HG03439 (cell line): ENCODE data around the gene SCG3.

Experiments
- ATAC-seq: cut with Tn5 transposase; IDR thresholded peaks from one replicate; pipeline ENCODE4 v1.9.1; 2021; ENCODE audit warnings: mild to moderate bottlenecking, moderate library complexity; ENCODE audit not compliant: unreplicated experiment

Gene SCG3

GRCh38 chr15:51755790-51756189, 74.5 kb downstream of the SCG3 start:
- no peak for ATAC-seq

- ATAC-seq = no peak
Measured at GRCh38 chr15:51756482-51756881, 75.2 kb downstream of the SCG3 start.

GRCh38 chr15:51757450-51757849, 76.1 kb downstream of the SCG3 start:
- no peak for ATAC-seq

- no peak for ATAC-seq
Measured at GRCh38 chr15:51758645-51759044, 77.3 kb downstream of the SCG3 start.

GRCh38 chr15:51759557-51760070, 78.3 kb downstream of the SCG3 start:
- ATAC-seq = no peak

- ATAC-seq = no peak
Measured at GRCh38 chr15:51760805-51761204, 79.5 kb downstream of the SCG3 start.

- no peak for ATAC-seq
Measured at GRCh38 chr15:51765751-51766150, 84.4 kb downstream of the SCG3 start.

- no peak for ATAC-seq
Measured at GRCh38 chr15:51766341-51766740, 85.0 kb downstream of the SCG3 start.

- ATAC-seq = no peak
Measured at GRCh38 chr15:51768018-51768417, 86.7 kb downstream of the SCG3 start.
